Measurements from ENCODE around the gene SCMH1.

- TF ChIP-seq CTCF (conservative IDR thresholded peaks at IDR 0.05) (no peak), EZH2 (IDR thresholded peaks at IDR 0.05; ENCODE audit: low read depth) (no peak)
Observed at GRCh38 chr1:41028034-41028642, 214.0 kb downstream of the SCMH1 start.
